ENCODE results near the gene CES3.
"Not testable (repeated sequence)": the region's sequence is repeated elsewhere in the genome, so short reads cannot be mapped to it uniquely, and the experiment has no call there.

CES3 gene

GRCh38 chr16:66964049-66964448 lies 3.0 kb downstream of the CES3 start:
- no peak for DNase-seq (ENCODE audit: low read depth, low spot score)
- in situ Hi-C loops (cut with HindIII; ENCODE audit: low sequenced_read_pairs): no loop called here
- no peak overlapping the region for H3K4me3 ChIP-seq (ENCODE audit: low read depth, low read length)
- no peak for TF ChIP-seq CTCF (IDR thresholded peaks at IDR 0.05; ENCODE audit: low read depth, low read length)

DNA sequence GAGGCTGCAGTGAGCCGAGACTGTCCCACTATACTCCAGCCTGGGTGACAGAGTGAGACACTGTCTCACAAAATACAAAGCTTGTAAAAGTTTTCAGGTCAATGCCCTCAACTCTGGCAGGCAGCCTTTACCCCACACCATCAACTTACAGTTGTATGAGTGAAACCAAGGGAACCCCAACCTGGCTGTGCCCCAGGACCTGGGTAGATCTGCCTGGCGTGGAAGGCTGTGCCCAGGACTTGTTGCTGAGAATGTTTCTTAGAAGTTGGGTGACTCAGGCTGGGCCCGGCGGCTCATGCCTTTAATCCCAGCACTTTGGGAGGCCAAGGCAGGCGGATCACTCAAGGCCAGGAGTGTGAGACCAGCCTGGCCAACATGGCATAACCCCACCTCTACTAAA lies 7.8 kb downstream of the CES3 start:
- no peak for TF ChIP-seq CTCF (IDR thresholded peaks at IDR 0.05; ENCODE audit: low read depth, low read length)
- in situ Hi-C loops (cut with HindIII; ENCODE audit: low sequenced_read_pairs): no loop called here
- no peak overlapping the region for H3K4me3 ChIP-seq (ENCODE audit: low read depth, low read length)
- DNase-seq (ENCODE audit: low read depth, low spot score): no peak

- in situ Hi-C loops (cut with HindIII; ENCODE audit: low sequenced_read_pairs): no loop called here
- DNase-seq (ENCODE audit: low read depth, low spot score): peak; percentile 35
- TF ChIP-seq CTCF (IDR thresholded peaks at IDR 0.05; ENCODE audit: low read depth, low read length): no peak
- H3K4me3 ChIP-seq (ENCODE audit: low read depth, low read length): no peak overlapping the region
Observed at GRCh38 chr16:66970775-66971720, 10.0 kb downstream of the CES3 start.

DNA sequence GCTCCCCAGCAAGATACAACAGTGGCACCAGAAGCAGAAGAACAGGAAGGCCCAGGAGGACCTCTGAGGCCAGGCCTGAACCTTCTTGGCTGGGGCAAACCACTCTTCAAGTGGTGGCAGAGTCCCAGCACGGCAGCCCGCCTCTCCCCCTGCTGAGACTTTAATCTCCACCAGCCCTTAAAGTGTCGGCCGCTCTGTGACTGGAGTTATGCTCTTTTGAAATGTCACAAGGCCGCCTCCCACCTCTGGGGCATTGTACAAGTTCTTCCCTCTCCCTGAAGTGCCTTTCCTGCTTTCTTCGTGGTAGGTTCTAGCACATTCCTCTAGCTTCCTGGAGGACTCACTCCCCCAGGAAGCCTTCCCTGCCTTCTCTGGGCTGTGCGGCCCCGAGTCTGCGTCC lies 11.9 kb downstream of the CES3 start:
- in situ Hi-C loops (cut with HindIII; ENCODE audit: low sequenced_read_pairs): no loop called here
- TF ChIP-seq CTCF (IDR thresholded peaks at IDR 0.05; ENCODE audit: low read depth, low read length): no peak
- DNase-seq (ENCODE audit: low read depth, low spot score): no peak
- H3K4me3 ChIP-seq (ENCODE audit: low read depth, low read length): no peak overlapping the region

DNA sequence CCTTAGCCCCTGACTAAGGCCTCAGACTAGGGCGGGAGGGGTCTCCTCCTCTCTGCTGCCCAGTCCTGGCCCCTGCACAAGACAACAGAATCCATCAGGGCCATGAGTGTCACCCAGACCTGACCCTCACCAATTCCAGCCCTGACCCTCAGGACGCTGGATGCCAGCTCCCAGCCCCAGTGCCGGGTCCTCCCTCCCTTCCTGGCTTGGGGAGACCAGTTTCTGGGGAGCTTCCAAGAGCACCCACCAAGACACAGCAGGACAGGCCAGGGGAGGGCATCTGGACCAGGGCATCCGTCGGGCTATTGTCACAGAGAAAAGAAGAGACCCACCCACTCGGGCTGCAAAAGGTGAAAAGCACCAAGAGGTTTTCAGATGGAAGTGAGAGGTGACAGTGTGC lies 12.7 kb downstream of the CES3 start:
- DNase-seq (ENCODE audit: low read depth, low spot score): no peak
- no peak for TF ChIP-seq CTCF (IDR thresholded peaks at IDR 0.05; ENCODE audit: low read depth, low read length)
- in situ Hi-C loops (cut with HindIII; ENCODE audit: low sequenced_read_pairs): no loop called here
- H3K4me3 ChIP-seq (ENCODE audit: low read depth, low read length): no peak overlapping the region

DNA sequence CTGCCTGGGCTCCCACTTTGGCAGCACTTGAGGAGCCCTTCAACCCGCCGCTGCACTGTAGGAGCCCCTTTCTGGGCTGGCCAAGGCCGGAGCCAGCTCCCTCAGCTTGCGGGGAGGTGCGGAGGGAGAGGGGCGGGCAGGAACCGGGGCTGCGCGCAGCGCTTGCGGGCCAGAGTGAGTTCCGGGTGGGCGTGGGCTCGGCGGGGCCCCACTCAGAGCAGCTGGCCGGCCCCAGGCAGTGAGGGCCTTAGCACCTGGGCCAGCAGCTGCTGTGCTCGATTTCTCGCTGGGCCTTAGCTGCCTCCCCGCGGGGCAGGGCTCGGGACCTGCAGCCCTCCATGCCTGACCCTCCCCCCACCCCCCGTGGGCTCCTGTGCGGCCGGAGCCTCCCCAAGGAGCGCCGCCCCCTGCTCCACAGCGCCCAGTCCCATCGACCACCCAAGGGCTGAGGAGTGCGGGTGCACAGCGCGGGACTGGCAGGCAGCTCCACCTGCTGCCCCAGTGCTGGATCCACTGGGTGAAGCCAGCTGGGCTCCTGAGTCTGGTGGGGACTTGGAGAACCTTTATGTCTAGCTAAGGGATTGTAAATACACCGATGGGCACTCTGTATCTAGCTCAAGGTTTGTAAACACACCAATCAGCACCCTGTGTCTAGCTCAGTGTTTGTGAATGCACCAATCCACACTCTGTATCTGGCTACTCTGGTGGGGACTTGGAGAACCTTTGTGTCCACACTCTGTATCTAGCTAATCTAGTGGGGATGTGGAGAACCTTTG lies 13.3 kb downstream of the CES3 start:
- DNase-seq (ENCODE audit: low read depth, low spot score); in situ Hi-C loops (cut with HindIII; ENCODE audit: low sequenced_read_pairs); H3K4me3 ChIP-seq (ENCODE audit: low read depth, low read length): not testable (repeated sequence)

- H3K4me3 ChIP-seq (ENCODE audit: low read depth, low read length); in situ Hi-C loops (cut with HindIII; ENCODE audit: low sequenced_read_pairs); DNase-seq (ENCODE audit: low read depth, low spot score): not testable (repeated sequence)
Observed at GRCh38 chr16:66974932-66975246, 13.8 kb downstream of the CES3 start.

Measured in astrocyte of the spinal cord (primary cell).